ENCODE measurements around the gene MGAT5B. TPM values are rescaled to one million over a fixed set of nuclear protein-coding genes. Genes with fewer than 3 reads are reported as not detected.

The MGAT5B gene
- total and polyA plus RNA-seq, 10 of the 15 experiments (the other 5 are each of a cell fraction or from before 2014, with no cell fraction given) = 0.13 TPM; not detected in 9

- ChIA-PET RAD21 (ENCODE audit: unreplicated experiment) (interaction anchor here (0.7 to 1.8 kb wide), 3 partner anchors 189 to 217 kb away, joined by 3 to 22 read pairs (median 4); no protein-coding TSS in a partner anchor), SMC1A (ENCODE audit: uncharacterized antibody, unreplicated experiment) (interaction anchor here (0.6 to 2.2 kb wide), 7 partner anchors 52 to 212 kb away, joined by 3 to 8 read pairs (median 3); no protein-coding TSS in a partner anchor), CTCF (interaction anchor here (0.6 to 2.3 kb wide), 13 partner anchors 8 to 368 kb away, joined by 3 to 22 read pairs (median 4); no protein-coding TSS in a partner anchor), POLR2A (no interaction called here)
- no peaks in the 10 kb centered on the region for H3K36me3 ChIP-seq (ENCODE audit: control insufficient read depth in 2 of 2, insufficient read depth in 2 of 2, low read length in 1 of 2)
- intact Hi-C loops (cut with micrococcal nuclease; ENCODE audit: unreplicated experiment) (loop anchor here (10.0 kb wide), 1 partner anchor 378 kb away; no protein-coding TSS in a partner anchor), in situ Hi-C loops (cut with MboI) (loop anchor here (5.0 kb wide), 1 partner anchor 380 kb away; no protein-coding TSS in a partner anchor)
- DNase-seq (ENCODE audit: low read depth, low spot score) (no peak), FAIRE-seq (no peak), ATAC-seq (no peak)
- H3K79me2 ChIP-seq (ENCODE audit: control insufficient read depth, insufficient read depth, low read length) = no peaks in the 10 kb centered on the region
- H3K4me3 ChIP-seq = no peak overlapping the region
- no peaks in the 10 kb centered on the region; the same call in 1 of the 2 replicates for H3K4me1 ChIP-seq (ENCODE audit: control insufficient read depth, insufficient read depth, low read length)
- H2AFZ ChIP-seq (ENCODE audit: control insufficient read depth, low read depth, low read length) = no peak overlapping the region
- H4K20me1 ChIP-seq (ENCODE audit: control insufficient read depth, insufficient read depth) = no peaks in the 10 kb centered on the region
- BruUV-seq (replicated peaks) = no TSS peak
- no peak overlapping the region for H3K27ac ChIP-seq (ENCODE audit: control insufficient read depth, insufficient read depth)
- peaks cover 0 to 5% of the 10 kb centered on the region in 2 experiments; a peak in 3 of 4 replicates for H3K27me3 ChIP-seq (replicated peaks in 1 of 2; ENCODE audit: control insufficient read depth in 2 of 2, insufficient read depth in 2 of 2, low read length in 1 of 2)
- TF ChIP-seq POLR2AphosphoS5 (IDR thresholded peaks at IDR 0.05; ENCODE audit: low read length) = no peak
- TF ChIP-seq CBX3 (IDR thresholded peaks at IDR 0.05; ENCODE audit: borderline replicate concordance, low read depth) = no peak
- TF ChIP-seq RELA (IDR thresholded peaks at IDR 0.05; ENCODE audit: borderline replicate concordance, partially characterized antibody) = no peak
- TF ChIP-seq CHD1 (IDR thresholded peaks at IDR 0.05; ENCODE audit: low read depth, low read length) = no peak
- no peak for TF ChIP-seq IRF5 (IDR thresholded peaks at IDR 0.05; ENCODE audit: borderline replicate concordance)
- no peak for TF ChIP-seq CREB1 (IDR thresholded peaks at IDR 0.05; ENCODE audit: low read depth)
- TF ChIP-seq POU2F2 (IDR thresholded peaks at IDR 0.05; ENCODE audit: borderline replicate concordance, low read depth, low read length) = no peak
- no peak for TF ChIP-seq RELB (IDR thresholded peaks at IDR 0.05; ENCODE audit: low read depth)
- TF ChIP-seq CUX1 (IDR thresholded peaks at IDR 0.05; ENCODE audit: insufficient replicate concordance, low read depth, low read length) = no peak
- TF ChIP-seq JUNB (IDR thresholded peaks at IDR 0.05) = no peak
- no peak for TF ChIP-seq MEF2B (IDR thresholded peaks at IDR 0.05; ENCODE audit: partially characterized antibody, poor library complexity, severe bottlenecking)
- no peak for TF ChIP-seq SP1 (IDR thresholded peaks at IDR 0.05; ENCODE audit: low read depth, low read length)
- TF ChIP-seq ZBED1 (IDR thresholded peaks at IDR 0.05; ENCODE audit: borderline replicate concordance) = no peak
- TF ChIP-seq SIX5 (IDR thresholded peaks at IDR 0.05; ENCODE audit: low read depth, low read length, severe bottlenecking) = no peak
- no peak for TF ChIP-seq SPI1 (IDR thresholded peaks at IDR 0.05; ENCODE audit: borderline replicate concordance, insufficient read depth, low read depth, low read length)
- H3K9ac ChIP-seq (ENCODE audit: control insufficient read depth, insufficient read depth, low read length) = no peak overlapping the region
- WGBS (ENCODE audit: insufficient coverage, insufficient replicate concordance, low lambda C conversion rate, missing lambda C conversion rate) = 43% methylated on average over 9 of the region's 9 CpGs
- H3K4me2 ChIP-seq (ENCODE audit: control insufficient read depth, insufficient read depth) = no peak overlapping the region
- H3K9me3 ChIP-seq (replicated peaks; ENCODE audit: control insufficient read depth, insufficient read depth, low read length) = no peaks in the 10 kb centered on the region
Measured at GRCh38 chr17:76866774-76867577, 1.2 kb upstream of the MGAT5B start.
